Measurements from ENCODE around the gene ANXA11.

The ANXA11 gene

DNA sequence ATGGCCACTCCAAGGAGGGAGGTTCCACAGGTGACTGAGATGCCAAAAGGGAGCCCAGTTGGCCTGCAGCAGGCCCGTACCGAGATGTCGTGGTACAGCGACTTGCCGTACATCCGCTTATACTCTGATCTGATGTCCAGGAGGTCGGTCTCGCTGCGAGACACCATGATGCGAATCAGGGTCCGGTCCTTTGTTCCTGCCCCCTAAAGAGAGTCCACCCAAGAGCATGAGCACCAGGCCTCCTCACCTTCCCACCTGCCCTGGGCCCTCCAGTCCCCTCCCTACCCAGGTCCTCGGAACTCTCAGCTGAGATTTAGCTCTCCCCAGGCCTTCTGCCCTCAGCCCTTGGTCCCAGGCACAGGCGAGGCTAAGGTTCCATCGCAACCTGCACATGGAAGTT lies 47.8 kb downstream of the ANXA11 start:
- TF ChIP-seq, protein P1, sequence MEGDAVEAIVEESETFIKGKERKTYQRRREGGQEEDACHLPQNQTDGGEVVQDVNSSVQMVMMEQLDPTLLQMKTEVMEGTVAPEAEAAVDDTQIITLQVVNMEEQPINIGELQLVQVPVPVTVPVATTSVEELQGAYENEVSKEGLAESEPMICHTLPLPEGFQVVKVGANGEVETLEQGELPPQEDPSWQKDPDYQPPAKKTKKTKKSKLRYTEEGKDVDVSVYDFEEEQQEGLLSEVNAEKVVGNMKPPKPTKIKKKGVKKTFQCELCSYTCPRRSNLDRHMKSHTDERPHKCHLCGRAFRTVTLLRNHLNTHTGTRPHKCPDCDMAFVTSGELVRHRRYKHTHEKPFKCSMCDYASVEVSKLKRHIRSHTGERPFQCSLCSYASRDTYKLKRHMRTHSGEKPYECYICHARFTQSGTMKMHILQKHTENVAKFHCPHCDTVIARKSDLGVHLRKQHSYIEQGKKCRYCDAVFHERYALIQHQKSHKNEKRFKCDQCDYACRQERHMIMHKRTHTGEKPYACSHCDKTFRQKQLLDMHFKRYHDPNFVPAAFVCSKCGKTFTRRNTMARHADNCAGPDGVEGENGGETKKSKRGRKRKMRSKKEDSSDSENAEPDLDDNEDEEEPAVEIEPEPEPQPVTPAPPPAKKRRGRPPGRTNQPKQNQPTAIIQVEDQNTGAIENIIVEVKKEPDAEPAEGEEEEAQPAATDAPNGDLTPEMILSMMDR (IDR thresholded peaks at IDR 0.05), result no peak

DNA sequence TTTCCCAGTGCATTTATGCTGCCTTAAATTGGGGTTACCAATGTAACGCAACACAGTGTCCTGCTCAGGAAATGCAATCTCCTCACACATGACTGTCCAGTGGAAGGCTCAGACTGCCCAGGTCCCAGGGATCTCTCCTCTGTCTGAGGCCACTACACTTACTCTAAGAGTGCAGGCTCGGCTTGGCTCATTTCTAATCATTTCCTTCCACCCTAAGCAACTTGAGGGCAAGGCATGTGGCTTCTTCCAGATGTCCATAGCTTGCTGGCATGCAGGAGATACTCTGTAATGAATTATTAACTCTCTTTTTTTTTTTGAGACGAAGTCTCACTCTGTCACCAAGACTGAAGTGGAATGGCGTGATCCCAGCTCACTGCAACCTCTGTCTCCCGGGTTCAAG lies 49.1 kb downstream of the ANXA11 start:
- TF ChIP-seq, protein P1 (IDR thresholded peaks at IDR 0.05), result no peak

GRCh38 chr10:80155696-80156215 lies 49.6 kb downstream of the ANXA11 start:
- TF ChIP-seq, protein P1 (IDR thresholded peaks at IDR 0.05), result no peak

GRCh38 chr10:80154978-80155695 lies 50.2 kb downstream of the ANXA11 start:
- TF ChIP-seq, protein P1 (IDR thresholded peaks at IDR 0.05), result no peak

GRCh38 chr10:80154626-80154977 lies 50.7 kb downstream of the ANXA11 start:
- TF ChIP-seq, protein P1 (IDR thresholded peaks at IDR 0.05), result no peak

DNA sequence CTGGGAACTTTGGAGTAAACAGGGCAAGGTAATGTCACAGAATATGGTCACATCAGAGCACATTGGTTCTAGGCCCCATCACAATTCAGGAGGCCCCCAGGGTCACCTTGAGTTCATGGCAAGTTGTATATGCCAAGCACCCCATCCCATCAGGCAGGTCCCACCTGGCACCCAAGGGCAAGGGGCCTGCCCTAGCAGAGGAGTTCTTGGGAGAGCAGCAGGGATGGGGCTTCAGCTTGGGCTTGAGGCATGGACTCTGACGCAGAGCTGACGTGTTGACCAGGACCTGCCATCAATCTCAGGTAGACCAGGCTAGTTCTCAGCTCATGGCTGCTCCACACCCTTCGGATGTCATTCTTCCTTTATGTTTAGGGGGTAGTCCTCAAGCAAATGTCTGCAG lies 51.9 kb downstream of the ANXA11 start:
- TF ChIP-seq, protein P1 (IDR thresholded peaks at IDR 0.05), result no peak

DNA sequence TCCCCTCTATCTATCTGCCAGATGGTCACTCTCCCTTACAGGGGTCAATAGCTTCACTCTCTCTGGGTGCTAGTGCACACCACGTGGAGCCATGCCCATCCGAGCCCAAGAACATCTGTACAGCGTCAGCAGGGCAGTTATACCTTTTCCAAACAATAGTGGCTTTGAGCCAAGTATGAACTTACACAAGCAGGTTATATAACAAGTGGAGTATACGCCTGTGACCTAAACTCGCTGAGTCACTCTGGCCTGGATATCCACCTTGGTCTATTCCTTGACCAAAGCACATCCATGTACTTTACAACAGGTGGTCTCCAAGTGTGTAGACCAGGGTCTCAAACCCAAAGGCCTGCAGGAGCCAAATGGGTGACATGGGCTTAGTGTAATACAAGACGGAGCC lies 52.5 kb downstream of the ANXA11 start:
- TF ChIP-seq, protein P1 (IDR thresholded peaks at IDR 0.05), result no peak
